Measurements from ENCODE around the gene FXYD7.

DNA sequence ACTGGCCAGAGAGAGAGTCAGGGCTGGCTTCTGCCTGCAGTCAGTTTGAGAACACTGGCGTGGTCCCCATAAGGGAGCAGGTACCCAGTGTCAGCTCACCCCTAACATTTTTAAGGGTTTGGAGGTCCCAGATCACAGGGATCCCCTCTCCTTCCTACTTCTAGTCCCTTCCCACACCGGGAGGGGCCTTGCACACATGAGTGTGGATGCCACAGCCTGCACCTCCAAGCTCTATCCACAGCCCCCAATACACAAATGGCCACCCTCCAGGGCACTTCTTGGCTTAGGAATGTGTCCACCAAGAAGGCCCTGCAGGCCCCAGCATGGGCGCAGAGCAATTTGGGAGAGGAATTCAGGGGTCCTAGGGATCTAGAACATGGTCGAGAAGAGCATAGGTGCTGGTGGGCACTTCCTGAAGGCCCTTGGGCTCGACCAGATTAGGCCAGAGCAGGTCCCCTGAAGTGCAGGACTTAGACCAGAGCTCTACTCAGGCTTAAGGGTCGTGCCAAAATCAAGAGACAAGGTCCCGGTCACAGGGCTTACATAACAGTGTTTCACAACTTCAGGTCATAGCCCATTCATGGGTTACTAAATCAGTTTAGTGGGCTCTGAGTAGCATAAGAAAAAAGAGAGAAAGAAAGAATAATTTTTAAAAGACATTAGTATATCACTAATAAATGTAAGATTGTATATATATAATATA, 27.5 kb downstream of the FXYD7 start:
- TF ChIP-seq, protein P1, sequence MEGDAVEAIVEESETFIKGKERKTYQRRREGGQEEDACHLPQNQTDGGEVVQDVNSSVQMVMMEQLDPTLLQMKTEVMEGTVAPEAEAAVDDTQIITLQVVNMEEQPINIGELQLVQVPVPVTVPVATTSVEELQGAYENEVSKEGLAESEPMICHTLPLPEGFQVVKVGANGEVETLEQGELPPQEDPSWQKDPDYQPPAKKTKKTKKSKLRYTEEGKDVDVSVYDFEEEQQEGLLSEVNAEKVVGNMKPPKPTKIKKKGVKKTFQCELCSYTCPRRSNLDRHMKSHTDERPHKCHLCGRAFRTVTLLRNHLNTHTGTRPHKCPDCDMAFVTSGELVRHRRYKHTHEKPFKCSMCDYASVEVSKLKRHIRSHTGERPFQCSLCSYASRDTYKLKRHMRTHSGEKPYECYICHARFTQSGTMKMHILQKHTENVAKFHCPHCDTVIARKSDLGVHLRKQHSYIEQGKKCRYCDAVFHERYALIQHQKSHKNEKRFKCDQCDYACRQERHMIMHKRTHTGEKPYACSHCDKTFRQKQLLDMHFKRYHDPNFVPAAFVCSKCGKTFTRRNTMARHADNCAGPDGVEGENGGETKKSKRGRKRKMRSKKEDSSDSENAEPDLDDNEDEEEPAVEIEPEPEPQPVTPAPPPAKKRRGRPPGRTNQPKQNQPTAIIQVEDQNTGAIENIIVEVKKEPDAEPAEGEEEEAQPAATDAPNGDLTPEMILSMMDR (conservative IDR thresholded peaks at IDR 0.05 in 1 of 2, IDR thresholded peaks at IDR 0.05 in 1 of 2; ENCODE audit: extremely low read depth in 1 of 2, insufficient read depth in 1 of 2, low read depth in 1 of 2, low read length in 2 of 2), result no peak
- no peak for TF ChIP-seq EZH2 (IDR thresholded peaks at IDR 0.05; ENCODE audit: borderline replicate concordance, low read length)
